GM21528 (cell line): ENCODE results near the gene CDC45.

Experiments used
- ATAC-seq: cut with Tn5 transposase; IDR thresholded peaks from one replicate; pipeline ENCODE4 v1.9.1; 2021; ENCODE audit warnings: mild to moderate bottlenecking, moderate library complexity; ENCODE audit not compliant: unreplicated experiment, low FRiP score

Gene CDC45

GRCh38 chr22:19447330-19448075 lies 32.2 kb upstream of the CDC45 start, which contains the start of gene C22orf39:
TSS of gene C22orf39 (minus strand) at chr22:19447711. CDS start at chr22:19447688, 23 bp downstream.
- peak; percentile 79 for ATAC-seq

DNA sequence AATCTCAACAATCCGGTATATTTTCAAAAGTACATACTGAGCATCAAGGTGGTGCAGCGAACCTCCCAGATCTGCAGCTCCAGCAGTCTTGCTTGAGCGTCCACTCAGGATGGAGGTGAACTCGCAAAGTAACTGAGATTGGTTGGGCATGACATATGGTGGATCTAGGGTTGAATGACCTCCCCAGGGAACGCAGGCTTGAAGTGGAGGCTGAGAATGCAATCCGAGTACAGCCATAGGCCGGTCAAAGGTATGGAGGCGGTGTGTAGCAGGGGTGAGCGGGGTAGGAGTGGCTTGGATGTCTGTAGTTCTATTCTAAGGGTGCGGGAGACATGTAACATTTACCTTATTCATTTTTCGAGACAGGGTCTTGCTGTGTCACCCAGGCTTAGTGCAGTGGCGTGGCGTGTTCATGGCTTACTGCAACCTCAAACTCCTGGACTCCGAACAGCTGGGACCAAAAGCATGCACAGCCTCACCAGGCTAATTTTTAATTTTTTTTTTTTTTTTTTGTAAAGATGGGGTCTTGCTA lies 31.6 kb upstream of the CDC45 start:
- ATAC-seq: peak; percentile 41

- ATAC-seq: no peak
Measured at GRCh38 chr22:19448739-19449421, 30.8 kb upstream of the CDC45 start.

DNA sequence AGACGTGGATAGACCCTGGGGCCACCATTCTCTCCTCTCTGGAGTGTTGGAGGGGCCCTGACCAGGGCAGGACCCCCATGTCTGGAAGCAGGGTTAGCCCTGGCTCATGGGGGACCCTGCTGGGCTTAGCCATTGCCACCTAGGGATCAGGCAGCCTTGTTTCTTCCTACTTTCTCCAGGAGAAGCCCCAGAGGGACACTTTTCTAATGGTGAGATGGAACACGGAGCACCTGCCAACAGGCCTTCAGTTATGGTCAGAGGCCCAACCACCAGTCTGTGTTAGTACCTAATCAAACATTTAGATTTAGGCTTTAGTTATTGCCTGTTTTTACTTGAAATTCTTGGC lies 30.3 kb upstream of the CDC45 start:
- ATAC-seq: no peak

DNA sequence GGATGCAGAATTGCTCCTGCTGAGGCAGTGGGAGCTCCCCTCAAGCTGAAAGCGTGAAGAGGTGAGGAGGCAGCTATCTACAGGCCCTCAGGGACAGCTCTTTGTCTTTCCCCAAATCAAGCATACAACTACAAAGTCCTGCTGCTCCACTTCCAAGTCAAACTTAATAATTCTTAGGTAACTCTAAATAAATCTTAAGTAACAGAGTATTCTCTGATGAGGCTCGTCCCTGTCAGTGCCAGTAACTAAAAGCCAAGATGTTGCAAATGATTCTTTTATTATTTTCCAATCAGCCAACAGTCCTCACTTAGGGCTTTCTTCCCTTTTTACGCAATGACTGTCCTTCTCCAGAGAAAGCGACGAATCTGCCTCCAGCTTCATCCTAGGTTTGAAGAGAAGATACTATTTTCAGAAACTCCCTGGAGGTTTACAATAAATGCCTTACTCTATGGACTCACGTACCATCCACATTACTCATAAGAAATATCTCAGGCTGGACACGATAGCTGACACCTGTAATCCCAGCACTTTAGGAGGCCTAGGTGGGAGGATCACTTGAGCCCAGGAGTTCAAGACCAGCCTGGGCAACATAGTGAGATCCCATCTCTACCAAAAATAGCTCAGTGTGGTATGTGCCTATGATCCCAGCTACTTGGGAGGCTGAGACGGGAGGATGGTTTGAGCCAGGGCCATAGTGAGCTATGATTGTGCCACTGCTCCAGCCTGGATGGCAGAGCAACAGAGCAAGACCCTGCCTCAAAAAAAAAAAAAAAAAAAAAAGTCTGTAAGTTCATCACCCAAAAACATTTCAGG lies 29.2 kb upstream of the CDC45 start:
- ATAC-seq: no peak

DNA sequence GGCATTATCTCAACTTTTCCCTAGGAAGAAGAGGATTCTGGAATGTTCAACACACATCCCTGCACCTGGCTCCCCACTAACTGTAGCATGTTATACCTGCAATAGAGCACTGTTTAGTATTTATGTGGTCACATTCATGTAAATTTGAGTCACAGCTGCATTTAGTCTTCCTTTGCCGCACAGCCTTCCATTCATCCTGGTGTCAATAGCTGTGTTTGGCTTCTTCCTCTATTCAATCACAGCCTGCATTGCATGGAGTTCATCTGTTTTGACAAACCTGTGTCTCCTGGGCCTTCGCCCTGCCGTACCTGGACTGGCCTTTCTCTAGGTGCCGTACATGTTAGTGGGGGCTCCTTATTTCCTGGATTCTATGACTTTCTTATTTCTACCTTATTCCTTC lies 28.1 kb upstream of the CDC45 start:
- no peak for ATAC-seq

- no peak for ATAC-seq
Measured at GRCh38 chr22:19453718-19454117, 26.0 kb upstream of the CDC45 start.

DNA sequence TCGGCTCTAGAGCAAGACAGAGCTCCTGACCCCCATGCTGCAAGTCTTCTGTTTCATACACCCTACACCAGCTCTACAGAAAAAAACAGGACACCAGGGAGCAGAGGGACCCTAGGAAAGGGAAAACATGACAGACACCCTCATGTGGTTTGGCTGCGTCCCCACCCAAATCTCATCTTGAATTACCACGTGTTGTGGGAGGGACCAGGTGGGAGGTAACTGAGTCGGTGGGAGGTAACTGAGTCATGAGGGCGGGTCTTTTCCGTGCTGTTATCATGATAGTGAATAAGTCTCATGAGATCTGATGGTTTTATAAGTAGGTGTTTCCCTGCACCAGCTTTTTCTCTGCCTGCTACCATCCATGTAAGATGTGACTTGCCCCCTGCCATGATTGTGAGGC lies 25.6 kb upstream of the CDC45 start:
- no peak for ATAC-seq

DNA sequence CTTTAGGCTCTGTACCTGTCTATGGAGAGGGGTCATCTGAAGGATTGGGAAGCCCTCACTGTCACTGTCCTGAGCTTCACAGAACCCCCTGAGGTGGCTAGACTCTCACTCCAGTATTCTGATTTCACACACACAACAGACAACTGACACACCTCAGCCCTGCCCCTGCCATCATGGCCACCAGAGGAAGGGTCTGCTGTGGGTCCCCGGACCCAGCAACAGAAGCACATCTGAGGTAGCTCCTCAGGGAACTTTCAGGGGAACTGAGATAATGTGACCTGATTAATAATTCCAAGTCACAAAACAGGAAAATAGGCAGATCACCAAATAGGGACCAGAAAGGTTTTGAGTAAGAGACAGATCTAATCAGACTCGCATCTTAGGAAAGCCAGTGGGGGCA lies 24.7 kb upstream of the CDC45 start:
- no peak for ATAC-seq

DNA sequence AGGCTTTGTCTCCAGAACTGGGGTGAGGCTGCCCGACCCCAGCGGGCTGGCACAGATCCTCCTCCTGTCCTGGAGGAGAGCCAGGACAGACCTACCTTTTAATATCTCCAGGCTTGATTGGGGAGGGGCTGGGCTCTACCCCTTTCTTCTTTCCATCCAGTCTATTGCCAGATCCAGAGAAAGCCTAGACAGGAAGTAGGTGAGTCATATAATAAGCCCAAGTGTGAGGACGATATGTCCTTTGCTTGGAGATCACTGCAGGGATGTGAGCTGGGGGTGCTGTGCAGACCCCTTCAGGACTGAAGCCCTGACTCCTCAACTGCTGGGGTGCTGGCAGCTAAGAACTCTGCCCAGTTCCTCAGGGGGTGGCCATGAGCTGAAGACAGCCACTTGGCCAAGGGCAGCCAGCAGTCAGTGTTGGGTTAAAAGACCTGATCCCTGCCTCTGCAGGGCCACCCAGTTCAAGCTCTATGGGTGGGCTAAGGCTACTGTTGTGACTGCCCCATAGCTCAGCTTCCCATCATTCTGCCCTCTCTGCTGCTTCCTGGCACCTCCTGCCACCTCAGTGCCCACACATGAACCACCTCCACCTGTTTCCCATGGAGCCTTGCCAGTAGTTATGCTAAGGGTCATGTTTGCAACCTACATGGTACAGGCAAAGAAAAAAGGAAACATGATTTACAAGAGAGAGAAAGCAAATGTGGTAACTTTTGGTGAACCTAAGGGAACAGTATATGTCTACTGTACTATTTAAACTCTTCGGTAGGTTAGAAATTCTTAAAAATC lies 23.9 kb upstream of the CDC45 start:
- ATAC-seq: no peak

GRCh38 chr22:19456541-19456940 lies 23.2 kb upstream of the CDC45 start:
- ATAC-seq: no peak

- no peak for ATAC-seq
Measured at GRCh38 chr22:19457828-19458428, 21.8 kb upstream of the CDC45 start.

- ATAC-seq: no peak
Measured at GRCh38 chr22:19460036-19460435, 19.7 kb upstream of the CDC45 start.

- ATAC-seq: no peak
Measured at GRCh38 chr22:19461506-19461905, 18.2 kb upstream of the CDC45 start.

DNA sequence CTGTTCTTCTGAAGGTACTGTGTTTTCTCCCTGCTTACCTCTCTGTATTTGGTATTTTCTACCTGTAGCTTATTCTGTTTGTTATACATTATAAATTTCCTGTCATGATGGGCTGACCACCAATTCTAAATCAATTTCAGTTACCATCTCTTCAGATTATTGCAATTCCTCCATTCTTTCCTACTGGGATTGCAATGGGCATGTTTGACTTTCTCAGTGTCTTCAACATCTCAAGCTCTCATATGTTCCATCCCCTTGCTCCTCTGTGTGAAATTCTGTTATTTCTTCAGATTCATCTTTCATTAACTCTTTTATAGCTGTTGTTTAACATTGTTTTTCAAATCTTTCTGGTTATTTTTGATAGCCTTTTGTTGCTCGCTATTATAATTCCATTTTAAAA lies 16.7 kb upstream of the CDC45 start:
- ATAC-seq: no peak

GRCh38 chr22:19463491-19464469 lies 15.9 kb upstream of the CDC45 start:
- no peak for ATAC-seq

DNA sequence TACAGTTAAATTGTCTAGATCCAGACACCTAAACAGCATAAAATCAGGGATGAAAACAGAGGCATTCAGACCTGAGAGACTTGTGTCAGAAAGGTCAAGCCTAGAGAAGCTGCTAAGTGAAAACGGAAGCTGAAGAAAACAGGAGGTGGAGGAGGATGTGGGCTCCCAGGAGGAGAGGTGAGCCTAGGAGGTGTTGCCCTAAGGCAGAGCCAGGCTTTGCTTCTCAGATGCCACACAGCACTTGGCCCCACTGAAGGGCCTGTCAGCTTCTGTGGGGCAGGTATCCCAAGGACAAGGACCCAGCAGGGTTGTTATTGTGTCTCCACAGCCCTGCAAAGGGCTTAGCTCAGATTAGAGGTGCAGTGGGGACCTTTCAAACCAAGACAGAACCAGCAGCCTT lies 15.2 kb upstream of the CDC45 start:
- ATAC-seq: no peak

DNA sequence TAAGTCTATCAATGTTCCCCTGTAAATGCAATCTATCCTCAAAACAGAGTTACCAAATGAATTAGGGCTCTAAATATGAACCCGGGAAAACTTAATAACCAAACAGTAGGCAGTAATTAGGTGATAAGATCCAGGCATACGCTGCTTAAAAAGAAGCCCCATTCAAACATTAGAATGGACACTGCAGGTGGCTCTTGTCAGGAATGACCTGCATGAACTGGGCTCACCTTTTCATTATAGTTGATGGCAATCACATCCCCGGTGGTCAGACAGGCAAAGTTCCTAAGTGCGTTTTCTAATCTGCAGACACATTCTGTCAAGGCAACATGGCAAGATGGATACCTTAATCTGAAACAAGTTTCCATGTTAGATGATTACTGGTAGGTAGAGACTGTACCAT lies 14.7 kb upstream of the CDC45 start:
- no peak for ATAC-seq
